GM04503 (cell line): ENCODE results near the gene TANGO2.
"Not testable (repeated sequence)": the region's sequence is repeated elsewhere in the genome, so short reads cannot be mapped to it uniquely, and the experiment has no call there.

Experiments
- DNase-seq: peaks from one replicate; pipeline ENCODE4 v3.0.0-alpha.2; 2012; ENCODE audit warnings: low read depth

TANGO2 gene

DNA sequence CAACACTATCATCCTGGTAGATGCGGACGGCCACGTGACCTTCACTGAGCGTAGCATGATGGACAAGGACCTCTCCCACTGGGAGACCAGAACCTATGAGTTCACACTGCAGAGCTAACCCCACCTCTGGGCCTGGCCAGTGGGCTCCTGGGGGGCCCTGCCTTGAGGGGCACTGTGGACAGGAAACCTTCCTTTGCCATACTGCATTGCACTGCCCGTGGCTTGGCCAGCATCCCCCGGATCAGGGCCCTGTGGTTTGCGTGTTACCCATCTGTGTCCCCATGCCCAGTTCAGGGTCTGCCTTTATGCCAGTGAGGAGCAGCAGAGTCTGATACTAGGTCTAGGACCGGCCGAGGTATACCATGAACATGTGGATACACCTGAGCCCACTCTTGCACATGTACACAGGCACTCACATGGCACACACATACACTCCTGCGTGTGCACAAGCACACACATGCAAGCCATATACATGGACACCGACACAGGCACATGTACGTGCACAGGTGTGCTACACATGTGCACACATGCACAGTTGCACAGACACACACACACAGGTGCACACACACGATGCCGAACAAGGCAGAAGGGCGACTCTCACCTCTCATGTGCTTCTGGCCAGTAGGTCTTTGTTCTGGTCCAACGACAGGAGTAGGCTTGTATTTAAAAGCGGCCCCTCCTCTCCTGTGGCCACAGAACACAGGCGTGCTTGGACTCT is 43.8 kb downstream of the TANGO2 start:
- no peak for DNase-seq

DNA sequence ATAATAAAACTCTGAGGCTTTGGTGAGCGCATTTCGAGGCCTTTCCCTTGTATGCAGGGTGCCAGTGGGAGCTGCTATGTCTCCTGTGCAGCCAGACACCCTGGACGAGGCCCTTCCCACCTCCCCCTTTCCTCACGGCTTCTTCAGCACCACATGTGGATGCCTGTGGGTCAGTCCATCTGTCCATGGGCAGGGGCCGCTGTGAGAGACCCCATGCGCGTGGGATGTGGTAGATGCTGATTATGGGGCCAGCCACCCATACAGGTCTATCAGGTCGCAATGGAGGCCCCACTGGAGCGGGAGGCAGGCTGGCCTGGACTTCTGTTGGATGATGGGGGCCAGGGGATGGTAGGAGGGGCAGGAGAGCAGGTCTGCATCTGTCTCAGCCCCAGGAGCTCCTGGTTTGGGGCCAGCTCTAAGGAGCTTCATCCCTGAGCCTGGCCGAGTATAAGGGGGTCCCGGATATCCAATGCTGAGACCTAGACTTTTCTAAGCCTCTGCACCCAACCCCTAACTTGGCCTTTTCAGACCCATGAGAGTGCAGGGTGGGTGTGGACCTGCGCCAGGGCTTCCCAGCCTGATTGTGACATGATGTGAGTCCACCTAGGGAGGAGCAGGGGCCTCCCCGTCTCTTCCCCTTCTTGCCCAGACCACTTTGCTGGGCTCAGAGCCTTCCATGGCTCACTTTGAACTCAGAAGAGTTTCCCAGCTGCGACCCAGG is 45.1 kb downstream of the TANGO2 start:
- DNase-seq = no peak

DNA sequence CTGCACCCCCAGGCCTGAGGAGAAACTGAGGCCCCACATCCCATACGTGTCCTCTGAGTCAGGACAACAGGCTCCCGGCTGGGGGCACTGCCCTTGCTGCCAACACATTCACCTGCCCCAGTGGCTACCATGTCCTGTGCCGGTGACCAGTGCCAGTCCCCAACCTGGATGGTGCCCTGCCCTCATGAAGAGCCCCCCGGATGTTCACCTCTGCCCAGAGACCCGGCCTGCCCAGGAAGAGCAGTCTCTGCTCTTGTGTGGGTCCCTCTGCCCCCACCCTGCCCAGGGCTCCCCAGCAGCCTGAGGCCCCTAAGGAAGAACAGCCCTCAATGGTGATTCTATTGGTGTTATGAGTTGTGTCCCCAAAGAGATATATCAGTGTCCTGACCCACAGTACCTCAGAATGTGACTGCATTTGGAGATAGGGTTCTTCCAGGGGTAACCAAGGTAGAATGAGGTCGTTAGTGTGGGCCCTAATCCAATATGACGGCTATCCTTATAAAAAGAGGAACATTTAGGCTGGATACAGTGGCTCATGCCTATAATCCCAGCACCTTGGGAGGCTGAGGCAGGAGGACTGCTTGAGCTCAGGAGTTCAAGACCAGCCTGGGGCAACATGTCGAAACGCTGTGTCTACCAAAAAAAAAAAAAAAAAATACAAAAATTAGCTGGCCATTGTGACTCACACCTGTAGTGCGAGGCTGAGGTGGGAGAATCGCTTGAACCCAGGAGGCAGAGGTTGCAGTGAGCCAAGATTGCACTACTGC is 45.9 kb downstream of the TANGO2 start:
- no peak for DNase-seq

DNA sequence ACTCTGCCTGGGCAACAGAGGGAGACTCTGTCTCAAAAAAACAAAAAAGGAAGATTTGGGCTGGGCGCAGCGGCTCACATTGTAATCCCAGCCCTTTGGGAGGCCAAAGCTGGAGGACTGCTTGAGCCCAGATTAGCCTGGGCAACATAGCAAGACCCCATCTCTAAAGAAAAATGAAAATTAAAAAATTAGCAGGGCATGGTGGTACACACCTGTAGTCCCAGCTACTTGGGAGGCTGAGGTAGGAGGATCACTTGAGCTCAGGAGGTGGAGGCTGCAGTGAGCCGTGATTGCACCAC is 46.4 kb downstream of the TANGO2 start:
- DNase-seq = not testable (repeated sequence)

DNA sequence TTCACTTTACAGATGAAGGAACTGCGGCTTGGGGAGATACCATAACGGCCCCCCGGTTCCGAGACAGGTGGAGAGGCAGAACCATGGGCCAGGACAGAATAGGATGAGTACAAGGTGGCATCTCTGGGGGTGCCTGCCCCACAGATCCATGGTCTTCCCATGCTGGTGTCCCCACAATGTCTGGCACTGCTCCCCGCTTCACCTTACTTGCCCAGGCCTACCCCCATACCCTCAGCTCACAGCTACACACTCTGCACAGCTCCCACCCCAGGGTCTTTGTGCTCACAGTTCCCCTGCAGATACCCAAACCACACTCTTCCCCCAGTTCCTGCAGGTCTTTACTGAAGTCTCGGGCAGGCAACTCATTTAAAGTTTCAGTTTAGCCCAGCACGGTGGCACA is 47.7 kb downstream of the TANGO2 start:
- no peak for DNase-seq

DNA sequence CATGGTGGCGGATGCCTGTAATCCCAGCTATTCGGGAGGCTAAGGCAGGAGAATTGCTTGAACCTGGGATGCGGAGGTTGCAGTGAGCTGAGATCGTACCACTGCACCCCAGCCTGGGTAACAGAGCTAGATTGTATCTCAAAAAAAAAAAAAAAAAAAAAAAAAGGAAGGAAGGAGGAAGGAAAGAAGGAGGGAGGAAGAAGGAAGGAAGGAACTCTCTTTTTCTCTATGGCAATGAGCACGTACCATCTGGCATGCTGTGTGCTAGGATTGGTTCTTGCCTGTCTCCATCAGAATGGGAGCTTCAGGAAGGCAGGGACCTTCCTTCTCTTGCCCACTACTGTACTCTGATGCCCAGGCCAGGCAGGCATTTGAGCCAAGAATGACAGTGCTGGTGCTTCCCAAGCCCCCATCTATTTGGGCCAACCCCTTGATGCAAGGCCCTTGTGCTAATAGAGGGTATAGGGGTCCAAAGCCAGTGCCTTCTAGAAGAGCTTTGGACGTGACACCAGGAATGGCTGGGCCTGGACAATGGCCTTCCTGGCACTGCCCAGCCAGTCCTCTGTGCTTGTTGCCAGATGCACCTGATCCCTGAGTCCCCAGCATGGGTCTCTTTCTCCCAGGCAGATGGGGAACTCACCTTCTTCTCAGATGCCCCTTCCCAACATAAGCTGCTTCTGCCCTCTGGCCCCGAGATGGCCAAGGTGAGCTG is 48.6 kb downstream of the TANGO2 start:
- no peak for DNase-seq

DNA sequence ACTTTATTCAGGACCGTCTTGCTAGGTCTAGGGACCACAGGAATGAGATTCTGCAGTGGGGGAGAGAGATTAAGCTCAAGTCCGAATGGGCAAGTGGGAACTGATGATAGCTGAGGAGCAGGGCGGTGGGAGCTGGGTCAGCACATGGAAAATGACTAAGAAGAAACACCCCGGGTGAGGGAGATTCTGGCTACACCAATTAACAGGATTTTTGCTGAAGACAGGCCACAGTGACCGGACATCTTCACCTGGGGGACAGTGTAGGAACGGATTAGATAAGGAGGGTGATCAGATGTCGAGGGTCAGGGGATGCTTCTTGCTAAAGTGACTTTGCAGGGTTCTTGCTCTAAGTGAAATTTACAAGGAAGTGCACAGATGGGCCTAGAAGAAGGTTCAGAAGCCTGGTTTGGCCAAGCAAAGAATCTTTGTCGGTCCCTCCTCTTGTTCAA is 50.6 kb downstream of the TANGO2 start:
- no peak for DNase-seq

DNA sequence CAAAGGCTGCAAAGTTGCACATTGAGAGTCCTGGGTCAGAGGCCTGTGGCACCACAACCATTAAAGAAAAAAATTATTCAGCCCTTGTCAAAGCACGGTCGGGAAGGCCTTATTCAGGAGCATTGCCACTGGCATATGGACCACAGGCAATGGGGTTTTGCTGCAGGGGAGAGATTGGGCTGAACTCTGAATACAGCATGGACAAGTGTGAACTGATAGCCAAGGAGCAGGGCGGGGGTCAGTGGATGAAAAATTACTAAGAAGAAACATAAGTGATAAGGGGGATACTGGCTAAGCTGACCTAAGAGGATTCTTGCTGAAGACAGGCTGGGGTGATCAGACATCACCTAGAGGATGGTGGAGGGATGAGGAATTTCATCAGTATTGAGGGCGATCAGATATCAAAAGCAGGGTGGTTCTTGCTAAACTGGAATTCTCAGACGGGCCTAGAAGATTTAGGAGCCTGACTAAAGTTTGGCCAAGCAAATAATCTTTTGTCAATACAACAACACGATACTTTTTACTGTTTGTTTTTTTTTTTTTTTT is 55.8 kb downstream of the TANGO2 start:
- DNase-seq = no peak

DNA sequence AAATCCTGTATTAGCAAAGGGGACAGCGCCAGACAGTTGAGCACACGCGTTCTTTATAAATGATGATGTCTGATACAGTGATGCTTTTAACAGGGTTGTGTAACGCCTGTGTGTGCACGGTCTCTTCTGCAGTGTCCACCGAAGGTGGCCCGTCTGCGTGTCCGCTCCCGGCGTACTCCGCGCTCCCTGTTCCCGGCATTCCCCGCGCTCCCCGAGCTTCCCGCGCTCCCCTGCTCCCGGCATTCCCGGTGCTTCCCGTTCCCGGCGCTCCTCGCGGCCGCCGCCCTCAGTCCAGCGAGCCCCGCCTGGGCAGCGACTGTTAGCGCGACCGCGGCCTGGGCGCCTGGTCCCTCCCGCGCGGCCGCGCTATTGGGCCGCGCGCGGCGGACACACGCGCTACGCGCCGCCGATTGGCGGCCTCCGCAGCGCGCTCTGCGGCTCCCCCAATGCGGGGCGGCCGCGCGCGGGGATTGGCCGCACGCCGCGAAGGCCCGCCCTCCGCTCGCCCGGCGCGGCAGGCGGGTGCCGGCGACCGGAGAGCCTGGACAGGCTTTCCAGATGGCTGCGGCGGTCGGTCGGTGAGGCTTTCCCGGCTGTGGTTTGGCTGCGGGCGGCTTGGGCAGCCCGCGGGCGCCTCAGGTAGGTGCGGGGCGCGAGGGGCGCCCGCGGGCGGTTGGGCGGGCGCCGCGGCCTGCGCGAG is 59.0 kb downstream of the TANGO2 start, which contains the start of gene DGCR8:
TSS of gene DGCR8 (plus strand) at position 497 of the 700 bp plus-strand sequence. CDS start 5,723 bp downstream, outside the sequence.
- DNase-seq = peak; percentile 73

DNA sequence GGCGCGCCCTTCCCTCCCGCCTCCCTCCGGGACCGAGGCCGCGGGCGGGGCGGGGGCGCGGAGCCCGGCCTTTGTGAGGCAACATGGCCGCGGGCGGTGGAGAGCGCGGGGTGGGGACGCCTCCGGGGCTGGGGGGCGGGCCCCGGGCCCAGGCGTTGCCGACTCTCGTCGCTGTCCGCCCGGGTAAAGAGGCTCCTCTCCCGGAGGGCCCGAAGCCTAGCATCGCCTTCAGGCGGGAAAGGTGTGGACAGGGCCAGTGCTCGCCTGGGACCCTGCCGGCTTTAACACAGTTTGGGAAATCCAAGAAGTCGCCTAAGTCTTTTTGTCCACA is 59.5 kb downstream of the TANGO2 start:
- no peak for DNase-seq

DNA sequence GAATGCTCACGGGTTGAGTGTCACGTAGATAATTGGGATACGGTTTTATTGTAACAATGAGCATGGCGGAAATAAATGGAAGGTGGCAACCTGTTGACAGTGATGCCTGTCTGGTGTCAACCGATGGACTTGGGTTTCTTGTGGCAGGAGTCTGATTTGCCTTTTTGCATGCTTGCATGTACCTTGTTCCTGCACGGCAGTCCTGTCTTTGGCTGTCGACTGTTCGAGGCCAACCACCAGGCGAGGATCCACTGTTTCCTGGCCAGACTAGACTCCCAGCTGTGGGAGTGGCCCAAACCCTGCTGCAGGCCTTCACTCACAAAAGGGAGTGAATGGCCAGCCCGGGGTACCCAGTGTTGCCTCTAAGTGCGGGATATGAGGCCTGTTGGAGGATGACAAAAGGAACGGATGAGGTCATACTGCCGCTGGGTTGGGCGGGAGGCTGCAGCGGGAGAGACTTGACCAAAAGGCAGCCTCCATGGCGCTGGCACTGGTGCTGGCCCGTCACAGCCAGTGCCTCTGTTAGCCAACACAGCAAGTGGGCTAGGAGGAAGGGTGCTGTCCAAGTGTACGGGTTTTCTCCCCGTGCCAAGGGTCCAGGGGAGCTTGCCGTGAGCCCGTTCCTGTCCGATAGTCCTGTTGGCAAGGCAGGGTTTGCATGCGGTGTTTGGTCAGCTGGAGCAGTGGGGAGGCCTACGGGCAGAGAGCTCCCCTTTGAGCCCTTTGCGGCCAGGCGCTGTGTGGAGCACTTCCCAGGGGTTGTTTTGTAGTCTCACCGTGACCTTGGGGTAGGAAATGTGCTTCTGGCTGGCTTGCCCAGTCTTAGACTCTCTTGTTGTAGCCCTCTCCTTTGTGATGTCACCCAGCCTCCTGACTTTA is 60.1 kb downstream of the TANGO2 start:
- no peak for DNase-seq

DNA sequence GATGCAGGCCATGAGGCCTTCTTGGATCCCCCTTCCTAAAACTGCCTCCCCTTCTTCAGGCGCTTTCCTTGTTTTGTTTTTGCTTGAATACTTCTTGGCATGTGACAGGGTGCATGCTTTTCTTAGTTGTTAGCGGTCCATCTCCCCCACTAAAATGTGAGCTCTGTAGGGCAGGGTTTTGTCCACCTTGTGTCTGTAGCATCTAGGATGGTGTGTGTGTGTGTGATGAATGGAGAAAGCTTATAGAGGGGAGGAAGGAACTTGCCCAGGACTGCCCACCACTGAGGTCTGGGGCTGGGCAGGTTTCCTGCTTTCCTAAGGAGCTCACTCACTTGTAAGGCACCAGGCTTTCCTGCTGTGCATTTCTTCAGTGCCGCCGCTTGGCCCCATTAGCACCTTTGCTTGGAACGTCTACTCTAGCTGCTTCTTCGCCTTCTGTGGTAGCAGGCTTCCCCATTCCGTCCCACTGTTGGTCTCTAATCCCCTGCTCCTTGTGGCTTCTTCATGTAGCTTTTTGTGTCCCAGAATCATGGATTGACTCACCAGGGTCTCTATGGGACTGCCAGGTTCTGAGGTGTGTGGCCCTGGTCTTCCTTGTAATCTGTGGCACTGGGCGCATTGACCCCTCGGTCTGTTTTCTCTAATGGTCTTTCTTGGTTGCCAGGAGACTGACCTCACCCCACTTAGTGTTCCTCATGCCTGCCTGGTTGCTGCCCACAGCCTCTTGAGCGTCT is 62.4 kb downstream of the TANGO2 start:
- DNase-seq = no peak

DNA sequence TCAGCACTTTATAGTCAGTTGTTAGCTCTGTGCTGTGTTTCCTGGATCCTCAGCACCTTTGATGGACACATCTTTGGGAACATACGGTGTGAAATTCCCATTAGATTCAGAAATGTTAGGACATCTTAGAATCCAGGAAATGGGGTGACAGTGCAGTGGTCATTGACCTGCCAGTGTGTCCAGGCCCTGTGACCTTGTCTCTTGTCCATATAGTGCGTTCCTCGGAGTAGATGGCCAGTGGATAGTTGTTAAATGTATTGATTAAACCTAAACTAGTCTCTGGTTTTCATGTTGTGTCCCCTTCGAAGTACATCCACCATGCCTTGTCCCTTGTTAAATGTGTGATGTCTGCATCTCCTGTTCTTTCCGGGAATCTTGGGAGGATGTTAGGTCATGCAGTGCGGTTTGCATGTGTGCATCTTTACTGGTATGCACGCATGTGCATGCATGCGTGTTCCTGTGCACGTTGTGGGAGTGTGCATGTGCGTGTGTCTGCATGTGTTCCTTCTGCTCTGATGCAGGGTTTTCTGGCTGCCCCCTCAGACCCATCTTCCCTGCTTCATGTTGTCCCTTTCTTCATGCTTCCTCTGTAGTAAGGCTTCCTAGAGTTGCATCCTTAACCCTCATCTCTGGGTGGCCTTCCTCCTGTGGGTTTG is 63.1 kb downstream of the TANGO2 start:
- no peak for DNase-seq

DNA sequence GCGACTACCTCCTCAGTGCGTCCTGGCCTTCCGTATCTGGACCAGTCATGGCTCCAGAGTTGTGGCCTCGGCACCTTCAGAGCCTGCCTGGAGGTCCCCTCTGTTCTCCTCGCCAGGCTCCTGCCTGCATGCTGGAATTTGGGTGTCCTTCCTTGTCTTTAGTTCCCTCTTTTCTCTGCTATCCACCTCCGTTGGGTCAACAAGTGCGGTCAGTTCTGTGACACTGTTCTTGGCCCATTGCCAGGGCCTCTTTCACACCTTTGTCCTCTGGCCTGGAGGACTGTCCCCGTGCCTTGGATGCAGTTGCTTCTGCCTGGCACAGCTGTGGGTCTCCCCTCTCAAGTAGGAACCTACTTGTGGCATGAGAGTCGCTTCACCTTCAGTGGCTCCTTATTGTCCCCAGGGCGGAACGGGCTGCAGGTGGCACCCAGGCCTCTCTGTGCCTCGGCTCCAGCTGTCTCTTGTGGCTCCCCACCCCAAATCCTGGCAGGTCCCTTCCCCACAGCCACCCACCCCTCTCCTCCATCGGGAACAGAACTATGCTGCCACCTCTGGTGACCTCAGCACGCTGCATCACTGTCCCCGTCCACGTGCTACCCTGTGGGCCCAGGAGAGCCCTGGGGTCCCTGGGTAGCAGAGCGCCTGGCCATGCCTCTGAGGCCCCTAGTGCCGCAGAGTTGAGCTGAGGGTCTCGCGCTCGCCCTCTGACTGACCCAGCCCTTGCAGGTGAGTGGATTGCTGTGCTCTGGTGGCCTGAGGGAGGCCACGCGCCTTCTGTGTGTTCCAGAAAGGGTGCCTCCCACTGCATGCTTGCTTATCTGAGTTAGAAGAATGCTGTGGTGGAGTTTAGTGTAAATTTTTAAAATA is 63.9 kb downstream of the TANGO2 start:
- DNase-seq = no peak

DNA sequence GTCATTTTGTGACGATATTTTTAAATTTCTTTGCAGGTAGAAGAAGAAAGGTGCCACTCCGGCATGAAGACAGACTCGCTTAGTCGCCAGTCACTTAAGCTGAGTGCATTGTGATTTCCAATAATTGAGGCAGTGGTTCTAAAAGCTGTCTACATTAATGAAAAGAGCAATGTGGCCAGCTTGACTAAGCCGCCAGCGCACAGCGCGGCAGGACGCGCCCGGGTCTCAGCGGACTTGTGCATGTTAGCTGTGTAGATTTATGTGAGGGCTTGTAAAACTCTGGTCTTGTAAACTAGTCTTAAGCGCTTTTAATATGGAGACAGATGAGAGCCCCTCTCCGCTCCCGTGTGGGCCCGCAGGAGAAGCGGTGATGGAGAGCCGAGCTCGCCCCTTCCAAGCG is 64.7 kb downstream of the TANGO2 start:
- no peak for DNase-seq

DNA sequence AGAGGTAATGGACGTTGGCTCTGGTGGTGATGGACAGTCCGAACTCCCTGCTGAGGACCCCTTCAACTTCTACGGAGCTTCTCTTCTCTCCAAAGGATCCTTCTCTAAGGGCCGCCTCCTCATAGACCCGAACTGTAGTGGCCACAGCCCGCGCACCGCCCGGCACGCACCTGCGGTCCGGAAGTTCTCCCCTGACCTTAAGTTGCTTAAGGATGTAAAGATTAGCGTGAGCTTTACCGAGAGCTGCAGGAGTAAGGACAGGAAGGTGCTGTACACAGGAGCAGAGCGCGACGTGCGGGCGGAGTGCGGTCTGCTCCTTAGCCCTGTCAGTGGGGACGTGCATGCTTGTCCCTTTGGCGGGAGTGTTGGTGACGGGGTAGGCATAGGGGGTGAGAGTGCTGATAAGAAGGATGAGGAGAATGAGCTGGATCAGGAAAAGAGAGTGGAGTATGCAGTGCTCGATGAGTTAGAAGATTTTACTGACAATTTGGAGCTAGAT is 65.2 kb downstream of the TANGO2 start:
- DNase-seq = no peak

DNA sequence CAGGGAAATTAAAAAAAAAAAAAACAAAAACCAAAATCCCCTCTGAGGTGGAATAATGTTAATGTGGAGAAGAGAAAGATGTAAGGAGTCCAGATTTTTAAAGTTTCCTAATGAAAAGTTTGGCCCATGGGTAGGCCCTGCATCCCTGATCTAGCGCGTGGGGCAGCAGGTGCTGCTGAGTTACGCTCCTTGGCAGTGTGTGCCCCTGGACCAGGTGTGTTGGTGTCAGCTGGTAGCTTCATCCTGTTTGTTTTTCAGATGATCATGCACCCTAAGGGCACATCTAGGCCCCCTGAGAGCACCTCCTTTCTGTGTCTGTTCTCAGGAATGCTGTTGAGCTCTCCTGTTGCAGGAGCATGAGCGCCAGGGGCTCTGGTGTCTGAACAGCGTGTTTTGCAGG is 65.9 kb downstream of the TANGO2 start:
- no peak for DNase-seq
